GM18909 (cell line): ENCODE results near the gene CCNI2.

Experiments
- ATAC-seq: cut with Tn5 transposase; IDR thresholded peaks from one replicate; pipeline ENCODE4 v1.9.1; 2021; ENCODE audit warnings: mild to moderate bottlenecking; ENCODE audit not compliant: unreplicated experiment, poor library complexity

CCNI2 gene

DNA sequence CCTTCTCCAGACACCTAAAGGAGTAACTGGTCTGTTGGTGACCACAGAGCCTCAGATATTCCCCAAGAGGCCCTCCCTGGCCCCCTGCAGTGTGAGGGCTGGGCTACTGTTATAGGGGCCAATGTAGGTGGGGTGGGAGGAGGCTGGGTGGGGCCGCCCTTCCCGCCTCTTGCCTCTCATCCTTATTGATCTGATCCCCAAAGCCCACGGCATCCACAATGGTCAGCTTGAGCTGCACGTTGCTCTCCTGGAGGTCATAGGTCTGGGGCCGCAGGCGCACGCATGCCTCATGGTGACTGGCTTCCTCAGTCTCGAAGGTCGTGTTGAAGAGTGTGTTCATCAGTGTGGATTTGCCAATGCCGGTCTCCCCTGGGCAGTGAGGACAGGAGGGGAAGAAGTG is 16.8 kb downstream of the CCNI2 start:
- no peak for ATAC-seq

DNA sequence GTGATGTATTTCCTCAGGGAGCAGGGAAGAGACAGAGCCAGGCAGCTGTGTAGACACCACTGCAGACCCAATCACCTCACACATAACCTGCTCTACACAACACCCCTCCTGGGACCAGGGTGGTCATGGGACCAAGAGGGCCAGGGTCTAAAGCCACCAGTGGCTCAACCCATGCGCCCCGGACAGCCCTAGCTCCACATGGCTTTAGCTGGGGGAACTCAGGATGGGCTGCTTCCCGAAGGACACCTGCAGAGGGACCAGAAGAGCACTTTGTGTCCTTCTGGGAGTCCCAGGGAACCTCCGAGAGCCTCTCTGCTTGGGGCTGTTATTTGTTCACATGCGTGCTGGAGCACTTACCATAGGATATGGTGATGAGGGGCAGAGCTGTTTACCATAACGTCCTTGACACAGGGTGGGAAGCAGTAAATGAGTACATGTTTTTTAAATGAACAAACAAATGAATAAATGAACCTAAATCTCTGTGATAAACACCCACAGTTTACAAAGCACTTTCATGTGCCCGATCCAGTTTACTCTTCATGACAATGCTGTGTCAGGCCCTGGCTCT is 17.5 kb downstream of the CCNI2 start:
- no peak for ATAC-seq

DNA sequence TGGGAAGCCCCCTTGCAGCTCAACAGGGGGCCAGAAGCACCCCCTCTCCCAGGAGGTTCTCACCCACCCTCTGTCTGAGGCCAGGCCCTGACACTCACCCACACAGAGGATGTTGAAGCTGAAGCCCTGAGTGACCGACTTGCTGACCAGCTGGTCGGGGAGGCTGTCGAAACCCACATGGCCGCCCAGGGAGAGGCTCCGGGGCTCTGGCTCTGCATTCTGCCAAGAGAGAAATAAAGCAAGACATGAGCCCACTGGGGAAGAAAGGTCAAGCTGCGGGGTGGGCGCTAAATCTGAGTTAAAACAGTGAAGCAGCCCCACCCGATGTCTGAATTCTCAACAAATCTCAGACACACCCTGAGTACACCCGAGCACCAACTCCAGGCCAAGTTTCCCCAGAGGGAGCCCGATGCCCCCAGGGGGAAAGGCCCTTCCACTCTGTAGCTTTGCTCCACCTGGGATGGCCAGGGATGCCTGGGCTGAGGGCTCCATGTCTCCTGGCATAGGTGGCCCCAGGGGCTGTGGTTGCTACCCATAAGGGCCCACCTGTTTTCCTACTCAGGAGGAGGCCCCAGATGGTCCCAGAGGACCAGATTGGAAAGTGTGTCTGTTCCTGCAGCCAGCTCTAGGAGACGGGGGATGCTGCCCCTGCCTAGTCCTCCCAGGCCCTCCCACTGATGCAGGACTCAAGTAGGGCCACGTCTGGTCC is 18.2 kb downstream of the CCNI2 start:
- ATAC-seq = no peak

- no peak for ATAC-seq
Observed at GRCh38 chr5:132766020-132766805, 19.0 kb downstream of the CCNI2 start.

GRCh38 chr5:132766806-132767055 is 19.5 kb downstream of the CCNI2 start:
- no peak for ATAC-seq

- no peak for ATAC-seq
Observed at GRCh38 chr5:132767150-132767549, 19.9 kb downstream of the CCNI2 start.

DNA sequence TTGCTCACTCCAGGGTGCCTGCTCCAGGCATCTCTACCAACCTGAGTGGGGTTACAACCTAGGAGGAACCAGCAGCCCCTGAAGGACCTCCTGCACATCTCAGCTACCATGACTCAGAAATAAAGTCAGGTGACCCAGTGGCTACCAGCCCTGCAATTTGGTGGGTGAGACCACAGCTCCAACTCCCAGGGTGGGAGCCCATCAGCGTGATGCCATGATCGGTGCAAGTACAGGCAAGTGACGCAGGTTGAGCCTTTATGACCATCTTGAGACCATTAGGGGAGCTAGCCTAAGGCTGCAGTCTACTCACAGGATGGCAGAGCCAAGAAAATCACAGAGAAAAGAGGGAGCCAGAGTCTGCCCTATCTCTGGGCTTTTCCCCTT is 21.3 kb downstream of the CCNI2 start:
- no peak for ATAC-seq

GRCh38 chr5:132770476-132771159 is 23.4 kb downstream of the CCNI2 start:
- ATAC-seq = no peak

DNA sequence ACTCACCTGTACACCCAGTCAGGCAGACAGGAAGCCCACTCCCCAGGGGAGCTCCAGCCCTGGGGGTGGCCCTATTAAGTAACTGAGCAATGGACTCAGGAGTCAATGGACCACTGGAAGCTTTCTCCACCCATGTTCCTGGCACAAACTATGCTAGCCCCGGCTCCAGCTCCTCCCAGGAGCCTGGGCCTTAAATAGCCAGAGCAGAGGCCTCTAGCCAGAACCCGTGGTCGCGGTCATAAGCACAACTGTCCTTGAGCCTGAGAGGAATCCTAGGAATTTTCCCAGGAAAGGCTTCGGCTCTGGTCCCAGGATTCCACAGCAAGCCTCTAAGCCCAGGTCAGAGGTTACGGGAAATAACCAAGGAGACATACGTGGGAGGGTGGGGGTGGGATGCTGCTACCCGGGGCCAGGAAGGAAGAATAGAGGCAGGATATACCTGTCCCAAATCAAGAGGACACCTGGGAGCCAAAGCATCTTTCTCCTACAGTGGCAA is 24.3 kb downstream of the CCNI2 start:
- ATAC-seq = no peak

DNA sequence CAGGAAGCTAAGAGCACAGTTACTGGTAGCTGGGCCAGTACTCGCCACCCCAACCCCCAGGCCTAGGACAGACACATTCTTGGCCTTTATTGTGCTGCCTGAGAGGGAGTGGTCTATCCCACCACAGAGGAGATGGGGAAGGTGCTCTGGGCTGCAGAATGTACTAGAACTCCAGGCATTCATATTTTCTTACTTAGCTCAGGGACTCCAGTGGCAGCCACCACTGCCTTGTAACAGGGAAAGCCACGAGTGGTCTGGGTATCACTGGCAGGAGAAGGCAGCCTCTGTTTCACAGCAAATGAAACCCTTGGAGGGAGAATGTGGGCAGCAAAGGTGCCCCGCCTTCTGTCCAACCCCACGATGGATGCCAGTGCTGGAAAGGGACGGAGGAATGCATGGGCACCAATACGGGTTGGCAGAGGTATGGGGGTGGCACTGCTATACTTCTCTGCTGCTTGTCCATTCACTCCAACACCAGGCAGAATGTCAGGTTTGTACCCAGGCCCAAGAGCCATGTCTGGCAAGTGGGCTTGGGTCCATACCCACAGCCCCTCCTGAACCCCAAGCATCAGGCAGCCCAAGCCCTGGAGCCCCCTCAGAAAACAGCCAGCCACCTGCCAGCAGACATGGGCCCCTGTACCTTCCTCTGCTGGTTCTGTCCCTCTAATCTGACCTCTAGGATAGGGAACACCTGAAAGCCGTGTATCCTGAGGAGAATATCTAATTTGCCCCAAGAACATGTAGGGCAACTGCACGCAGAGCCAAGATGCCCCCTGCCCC is 25.3 kb downstream of the CCNI2 start:
- ATAC-seq = no peak

DNA sequence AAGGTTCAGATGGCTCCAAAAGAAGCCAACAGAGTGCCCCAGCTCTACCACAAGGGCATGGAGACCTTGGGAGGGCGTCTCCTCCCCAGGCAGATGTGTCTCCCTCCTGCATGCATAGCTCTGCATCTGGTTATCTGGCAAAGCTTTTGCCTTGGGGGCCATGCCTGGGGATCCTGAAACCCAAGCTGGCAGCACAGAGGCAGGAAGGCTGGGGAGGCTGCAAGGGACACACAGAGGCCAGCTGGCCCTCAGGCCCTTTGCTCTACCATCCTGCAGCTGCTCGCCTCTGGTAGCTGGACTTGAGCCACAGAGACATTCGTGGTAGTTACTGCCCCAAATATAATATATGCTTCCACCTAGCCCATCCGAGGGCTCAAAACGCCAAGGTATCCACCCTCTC is 25.9 kb downstream of the CCNI2 start:
- ATAC-seq = no peak

- ATAC-seq = no peak
Observed at GRCh38 chr5:132773601-132774355, 26.6 kb downstream of the CCNI2 start.

- ATAC-seq = no peak
Observed at GRCh38 chr5:132774406-132774805, 27.2 kb downstream of the CCNI2 start.

DNA sequence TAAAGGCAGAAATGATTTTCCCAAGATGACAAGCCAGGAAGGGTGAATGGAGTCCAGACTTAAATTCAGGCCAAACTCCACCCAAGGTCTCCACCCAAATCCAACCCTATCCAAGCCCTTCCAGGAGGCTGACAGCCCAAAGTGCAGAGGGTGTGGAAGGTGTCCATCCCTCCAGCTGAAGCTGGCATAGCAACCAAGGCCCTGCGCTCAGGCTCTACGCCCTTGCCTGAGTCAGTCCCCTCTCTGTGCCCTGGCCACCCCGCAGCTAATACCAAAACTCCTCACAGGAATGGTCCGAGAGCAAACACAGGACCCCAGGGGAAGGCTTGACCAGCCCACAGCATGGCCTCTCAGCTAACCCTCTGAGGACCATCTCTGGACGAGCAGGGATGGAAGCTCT is 27.7 kb downstream of the CCNI2 start:
- ATAC-seq = no peak

DNA sequence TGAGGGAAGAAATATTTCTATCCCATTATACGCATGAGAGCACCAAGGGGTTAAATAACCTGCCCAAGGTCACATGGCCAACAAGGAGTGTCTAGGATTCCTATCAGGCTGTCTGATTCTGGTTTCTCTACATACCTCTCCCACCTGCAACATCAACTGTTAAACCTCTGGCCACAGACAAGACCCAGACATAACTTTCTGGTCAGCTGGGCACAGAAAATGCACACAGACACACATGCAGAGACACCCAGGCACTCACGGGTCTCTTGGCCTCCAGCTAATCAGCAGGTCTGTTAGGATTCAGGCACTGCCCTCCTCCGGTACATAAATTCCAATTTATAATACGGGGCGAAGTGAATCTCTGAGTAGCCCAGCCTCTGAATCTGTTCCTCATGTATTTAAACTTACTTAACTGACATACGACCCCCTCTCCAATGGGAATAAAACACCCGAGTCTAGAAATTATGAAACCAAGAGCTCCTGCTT is 28.3 kb downstream of the CCNI2 start:
- no peak for ATAC-seq

DNA sequence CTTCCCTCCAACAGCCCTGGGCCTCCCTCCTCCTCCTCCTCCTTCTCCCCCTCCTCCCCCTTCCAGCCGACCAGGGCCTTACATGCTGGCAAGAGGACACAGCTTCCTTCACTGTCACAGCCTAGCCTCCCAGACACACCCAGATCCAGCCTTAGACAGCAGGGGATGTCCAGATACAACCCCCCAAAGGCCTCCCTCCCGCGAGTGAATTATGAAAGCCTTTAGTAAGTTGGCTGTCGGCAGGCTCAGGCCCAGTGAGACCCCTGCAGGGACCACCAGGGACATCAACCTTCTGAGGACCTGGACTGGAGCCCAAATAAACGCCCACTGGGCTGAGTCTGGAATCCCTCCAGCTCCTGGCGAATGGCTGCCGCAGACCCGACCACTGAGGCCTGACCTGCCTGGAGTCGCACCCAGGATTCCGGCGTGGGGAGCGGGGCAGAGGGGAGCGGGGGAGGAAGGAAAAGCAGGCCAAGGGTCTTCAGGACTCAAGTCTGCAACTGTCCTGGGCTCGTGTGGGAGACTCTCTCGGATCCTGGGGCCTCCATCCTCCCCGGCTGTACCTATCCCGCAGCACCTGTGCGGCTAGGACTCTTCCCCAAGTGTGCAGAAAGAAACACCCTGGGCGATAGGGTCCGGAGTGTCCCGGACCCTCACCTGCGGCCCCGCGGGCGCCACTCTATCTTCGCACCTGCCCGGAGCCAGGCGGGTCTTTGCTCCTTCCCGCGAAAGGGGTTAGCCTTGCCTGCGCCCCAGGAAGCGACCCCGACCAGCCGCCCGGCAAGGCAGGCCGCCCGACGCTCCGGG is 29.1 kb downstream of the CCNI2 start:
- ATAC-seq = no peak

GRCh38 chr5:132776938-132777208 is 29.6 kb downstream of the CCNI2 start:
- ATAC-seq = no peak

- no peak for ATAC-seq
Observed at GRCh38 chr5:132777209-132778069, 30.2 kb downstream of the CCNI2 start, which contains the start of gene SEPTIN8. SEPTIN8 (minus strand) TSS chr5:132777239; CDS start chr5:132777137, 102 bp downstream.
